ENCODE measurements around the gene PCDHA7.
"Not testable (repeated sequence)": the region's sequence is repeated elsewhere in the genome, so short reads cannot be mapped to it uniquely, and the experiment has no call there.

DNA sequence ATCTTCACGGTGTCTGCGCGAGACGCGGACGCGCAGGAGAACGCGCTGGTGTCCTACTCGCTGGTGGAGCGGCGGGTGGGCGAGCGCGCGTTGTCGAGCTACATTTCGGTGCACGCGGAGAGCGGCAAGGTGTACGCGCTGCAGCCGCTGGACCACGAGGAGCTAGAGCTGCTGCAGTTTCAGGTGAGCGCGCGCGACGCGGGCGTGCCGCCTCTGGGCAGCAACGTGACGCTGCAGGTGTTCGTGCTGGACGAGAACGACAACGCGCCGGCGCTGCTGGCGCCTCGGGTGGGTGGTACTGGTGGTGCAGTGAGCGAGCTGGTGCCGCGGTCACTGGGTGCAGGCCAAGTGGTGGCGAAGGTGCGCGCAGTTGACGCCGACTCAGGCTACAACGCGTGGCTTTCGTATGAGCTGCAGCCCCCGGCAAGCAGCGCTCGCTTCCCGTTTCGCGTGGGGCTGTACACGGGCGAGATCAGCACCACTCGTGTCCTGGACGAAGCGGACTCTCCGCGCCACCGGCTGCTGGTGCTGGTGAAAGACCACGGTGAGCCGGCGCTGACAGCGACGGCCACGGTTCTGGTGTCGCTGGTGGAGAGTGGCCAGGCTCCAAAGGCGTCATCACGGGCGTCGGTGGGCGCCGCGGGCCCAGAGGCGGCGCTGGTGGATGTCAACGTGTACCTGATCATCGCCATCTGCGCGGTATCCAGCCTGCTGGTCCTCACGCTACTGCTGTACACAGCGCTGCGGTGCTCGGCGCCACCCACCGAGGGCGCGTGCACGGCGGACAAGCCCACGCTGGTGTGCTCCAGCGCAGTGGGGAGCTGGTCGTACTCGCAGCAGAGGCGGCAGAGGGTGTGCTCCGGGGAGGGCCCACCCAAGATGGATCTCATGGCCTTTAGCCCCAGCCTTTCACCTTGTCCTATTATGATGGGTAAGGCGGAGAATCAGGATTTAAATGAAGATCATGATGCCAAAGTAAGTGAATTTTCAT is 4.3 kb upstream of the PCDHA7 start:
- TF ChIP-seq POLR2A (IDR thresholded peaks at IDR 0.05; ENCODE audit: low read depth, low read length); RFX5 (IDR thresholded peaks at IDR 0.05; ENCODE audit: low read depth, low read length); RAD21 (IDR thresholded peaks at IDR 0.05; ENCODE audit: low read length); SMC3 (IDR thresholded peaks at IDR 0.05; ENCODE audit: low read depth, low read length); BHLHE40 (IDR thresholded peaks at IDR 0.05; ENCODE audit: low read depth, low read length); MAZ (IDR thresholded peaks at IDR 0.05; ENCODE audit: borderline replicate concordance, low read depth, low read length); RCOR1 (IDR thresholded peaks at IDR 0.05; ENCODE audit: insufficient replicate concordance, low read length); CHD1 (IDR thresholded peaks at IDR 0.05; ENCODE audit: low read depth, low read length); CEBPB (IDR thresholded peaks at IDR 0.05; ENCODE audit: low read depth, low read length); NFE2L2 (IDR thresholded peaks at IDR 0.05; ENCODE audit: low read depth, low read length): not testable (repeated sequence)
- TF ChIP-seq, protein P1, sequence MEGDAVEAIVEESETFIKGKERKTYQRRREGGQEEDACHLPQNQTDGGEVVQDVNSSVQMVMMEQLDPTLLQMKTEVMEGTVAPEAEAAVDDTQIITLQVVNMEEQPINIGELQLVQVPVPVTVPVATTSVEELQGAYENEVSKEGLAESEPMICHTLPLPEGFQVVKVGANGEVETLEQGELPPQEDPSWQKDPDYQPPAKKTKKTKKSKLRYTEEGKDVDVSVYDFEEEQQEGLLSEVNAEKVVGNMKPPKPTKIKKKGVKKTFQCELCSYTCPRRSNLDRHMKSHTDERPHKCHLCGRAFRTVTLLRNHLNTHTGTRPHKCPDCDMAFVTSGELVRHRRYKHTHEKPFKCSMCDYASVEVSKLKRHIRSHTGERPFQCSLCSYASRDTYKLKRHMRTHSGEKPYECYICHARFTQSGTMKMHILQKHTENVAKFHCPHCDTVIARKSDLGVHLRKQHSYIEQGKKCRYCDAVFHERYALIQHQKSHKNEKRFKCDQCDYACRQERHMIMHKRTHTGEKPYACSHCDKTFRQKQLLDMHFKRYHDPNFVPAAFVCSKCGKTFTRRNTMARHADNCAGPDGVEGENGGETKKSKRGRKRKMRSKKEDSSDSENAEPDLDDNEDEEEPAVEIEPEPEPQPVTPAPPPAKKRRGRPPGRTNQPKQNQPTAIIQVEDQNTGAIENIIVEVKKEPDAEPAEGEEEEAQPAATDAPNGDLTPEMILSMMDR (conservative IDR thresholded peaks at IDR 0.05; ENCODE audit: low read depth, low read length) = not testable (repeated sequence)
- TF ChIP-seq, protein P2, sequence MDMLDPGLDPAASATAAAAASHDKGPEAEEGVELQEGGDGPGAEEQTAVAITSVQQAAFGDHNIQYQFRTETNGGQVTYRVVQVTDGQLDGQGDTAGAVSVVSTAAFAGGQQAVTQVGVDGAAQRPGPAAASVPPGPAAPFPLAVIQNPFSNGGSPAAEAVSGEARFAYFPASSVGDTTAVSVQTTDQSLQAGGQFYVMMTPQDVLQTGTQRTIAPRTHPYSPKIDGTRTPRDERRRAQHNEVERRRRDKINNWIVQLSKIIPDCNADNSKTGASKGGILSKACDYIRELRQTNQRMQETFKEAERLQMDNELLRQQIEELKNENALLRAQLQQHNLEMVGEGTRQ (IDR thresholded peaks at IDR 0.05; ENCODE audit: low read depth, low read length) = not testable (repeated sequence)
- TF ChIP-seq, protein P3, sequence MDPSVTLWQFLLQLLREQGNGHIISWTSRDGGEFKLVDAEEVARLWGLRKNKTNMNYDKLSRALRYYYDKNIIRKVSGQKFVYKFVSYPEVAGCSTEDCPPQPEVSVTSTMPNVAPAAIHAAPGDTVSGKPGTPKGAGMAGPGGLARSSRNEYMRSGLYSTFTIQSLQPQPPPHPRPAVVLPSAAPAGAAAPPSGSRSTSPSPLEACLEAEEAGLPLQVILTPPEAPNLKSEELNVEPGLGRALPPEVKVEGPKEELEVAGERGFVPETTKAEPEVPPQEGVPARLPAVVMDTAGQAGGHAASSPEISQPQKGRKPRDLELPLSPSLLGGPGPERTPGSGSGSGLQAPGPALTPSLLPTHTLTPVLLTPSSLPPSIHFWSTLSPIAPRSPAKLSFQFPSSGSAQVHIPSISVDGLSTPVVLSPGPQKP (IDR thresholded peaks at IDR 0.05; ENCODE audit: borderline replicate concordance, low read depth, low read length) = not testable (repeated sequence)

All from IMR-90 (cell line).